Measurements from ENCODE around the gene PRELID3B. TPM values are rescaled to one million over a fixed set of nuclear protein-coding genes. Genes with fewer than 3 reads are reported as not detected.
A peak's percentile ranks its signal among the peaks of the same experiment; 100 is the strongest.
"Not testable (repeated sequence)": the region's sequence is repeated elsewhere in the genome, so short reads cannot be mapped to it uniquely, and the experiment has no call there.

PRELID3B gene
- total RNA-seq, 1 experiment from 2014 or later: 129 TPM

- no TSS peak for BruUV-seq (replicated peaks)
- CTCF ChIA-PET: interaction anchor here (1.0 to 1.6 kb wide), 2 partner anchors 9 to 11 kb away, joined by 3 to 8 read pairs; partner anchors contain the start of gene ATP5F1E
- H3K4me1 ChIP-seq (ENCODE audit: control insufficient read depth in 1 of 2, insufficient read depth in 2 of 2, low read length in 2 of 2): peaks cover 15 to 24% of the 10 kb centered on the region in 2 experiments
These were observed 428 bp upstream of the PRELID3B start for GRCh38 chr20:59042796-59043631.

GRCh38 chr20:59041487-59041886, 1.1 kb downstream of the PRELID3B start:
- H3K4me2 ChIP-seq (ENCODE audit: low read length): peak overlapping the region; percentile 94
- H3K36me3 ChIP-seq (ENCODE audit: control insufficient read depth in 1 of 2, insufficient read depth in 2 of 2, low read length in 2 of 2): peaks cover 17 to 31% of the 10 kb centered on the region in 2 experiments
- H3K4me1 ChIP-seq (ENCODE audit: control insufficient read depth in 1 of 2, insufficient read depth in 2 of 2, low read length in 2 of 2): peaks cover 15 to 24% of the 10 kb centered on the region in 2 experiments
- BruUV-seq (replicated peaks): TSS peak; percentile 31
- H3K27me3 ChIP-seq (ENCODE audit: insufficient read depth, low read length); H3K9me2 ChIP-seq (ENCODE audit: insufficient read depth); CTCF ChIA-PET; RAD21 ChIA-PET (ENCODE audit: low non-redundant PET in 1 of 2, low total read pairs in 2 of 2, uncharacterized antibody in 2 of 2, unreplicated experiment in 2 of 2); H4K20me1 ChIP-seq (ENCODE audit: insufficient read depth); DNase-seq (ENCODE audit: low read depth, low spot score); ATAC-seq; H2AFZ ChIP-seq (ENCODE audit: low read depth, low read length, poor library complexity, severe bottlenecking); H3K9me3 ChIP-seq (ENCODE audit: control insufficient read depth in 1 of 2, insufficient read depth in 1 of 2, low read depth in 1 of 2, low read length in 2 of 2); intact Hi-C loops (cut with micrococcal nuclease): not testable (repeated sequence)
- POLR2A ChIA-PET: interaction anchor here (3.0 kb wide), 1 partner anchor 10 kb away, joined by 13 read pairs; the partner anchor contains the start of gene ATP5F1E
- peak overlapping the region; percentile 82 to 84 for H3K4me3 ChIP-seq (replicated peaks in 1 of 2; ENCODE audit: low read depth in 1 of 2, low read length in 2 of 2)
- H3K27ac ChIP-seq (ENCODE audit: low read depth, low read length): peak overlapping the region; percentile 83; the same call in 1 of the 2 replicates
- H3K79me2 ChIP-seq (ENCODE audit: insufficient read depth, low read length): peaks cover 61% of the 10 kb centered on the region
- H3K9ac ChIP-seq (ENCODE audit: low read length): peak overlapping the region; percentile 84

More at GRCh38 chr20:59042796-59043631, 428 bp upstream of the PRELID3B start:
- peak; percentile 51; the same call in 1 of the 2 replicates for TF ChIP-seq POLR2AphosphoS5 (IDR thresholded peaks at IDR 0.05; ENCODE audit: low read depth, low read length)
- TF ChIP-seq RAD21 (IDR thresholded peaks at IDR 0.05; ENCODE audit: low read depth): no peak
- 0 out of 2 replicates have a peak, but pooled peaks have one; percentile 57 for TF ChIP-seq ZFX (IDR thresholded peaks at IDR 0.05)
- RAD21 ChIA-PET (ENCODE audit: low non-redundant PET in 1 of 2, low total read pairs in 2 of 2, uncharacterized antibody in 2 of 2, unreplicated experiment in 2 of 2): no interaction called here
- DNase-seq (ENCODE audit: low read depth, low spot score) (peak; percentile 84), ATAC-seq (peak; percentile 98)
- Histone ChIP-seq H3K9me2 (ENCODE audit: insufficient read depth) (no peaks in the 10 kb centered on the region), H3K79me2 (ENCODE audit: insufficient read depth, low read length) (peaks cover 46% of the 10 kb centered on the region), H2AFZ (ENCODE audit: low read depth, low read length, poor library complexity, severe bottlenecking) (peak overlapping the region; percentile 25), H3K9ac (ENCODE audit: low read length) (peak overlapping the region; percentile 84), H3K4me3 (replicated peaks in 1 of 2; ENCODE audit: low read depth in 1 of 2, low read length in 2 of 2) (peak overlapping the region; percentile 82 to 84), H3K27ac (ENCODE audit: low read depth, low read length) (peak overlapping the region; percentile 83), H3K4me2 (ENCODE audit: low read length) (peak overlapping the region; percentile 94), H3K27me3 (ENCODE audit: insufficient read depth, low read length) (no peaks in the 10 kb centered on the region), H4K20me1 (ENCODE audit: insufficient read depth) (no peaks in the 10 kb centered on the region), H3K9me3 (ENCODE audit: control insufficient read depth in 1 of 2, insufficient read depth in 1 of 2, low read depth in 1 of 2, low read length in 2 of 2) (no peaks in the 10 kb centered on the region), H3K36me3 (ENCODE audit: control insufficient read depth in 1 of 2, insufficient read depth in 2 of 2, low read length in 2 of 2) (peaks cover 4 to 19% of the 10 kb centered on the region in 2 experiments)
- intact Hi-C loops (cut with micrococcal nuclease): no loop called here
- POLR2A ChIA-PET: interaction anchor here (0.7 to 3.0 kb wide), 3 partner anchors 9 to 16 kb away, joined by 3 to 13 read pairs (median 5); partner anchors contain the start of gene ATP5F1E
